IPS-NIHi11 (cell line): ENCODE data around the gene IFNW1.
"Not testable (repeated sequence)": the region's sequence is repeated elsewhere in the genome, so short reads cannot be mapped to it uniquely, and the experiment has no call there.

Experiments
- DNase-seq: peaks from one replicate; pipeline ENCODE4 v3.0.0; 2012; ENCODE audit warnings: mixed read lengths, low spot score

The IFNW1 gene

GRCh38 chr9:21141427-21141882 is at the start of gene IFNW1:
TSS of gene IFNW1 (minus strand) at chr9:21141832. CDS start at chr9:21141570, 262 bp downstream.
- peak; percentile 28 for DNase-seq

- not testable (repeated sequence) for DNase-seq
Measured at GRCh38 chr9:21187487-21187886, 45.9 kb upstream of the IFNW1 start, which contains the start of gene IFNA4. TSS of gene IFNA4 (minus strand) at chr9:21187587. CDS start at chr9:21187531, 56 bp downstream.

- DNase-seq: not testable (repeated sequence)
Measured at GRCh38 chr9:21182810-21183736, 41.4 kb upstream of the IFNW1 start.

- DNase-seq: no peak
Measured at GRCh38 chr9:21174671-21175070, 33.0 kb upstream of the IFNW1 start.

GRCh38 chr9:21172156-21172555 is 30.5 kb upstream of the IFNW1 start:
- no peak for DNase-seq

- DNase-seq: no peak
Measured at GRCh38 chr9:21171351-21171750, 29.7 kb upstream of the IFNW1 start.

GRCh38 chr9:21166560-21166959 is 24.9 kb upstream of the IFNW1 start, which contains the start of gene IFNA21:
TSS of gene IFNA21 (minus strand) at chr9:21166660. CDS start at chr9:21166612, 48 bp downstream.
- not testable (repeated sequence) for DNase-seq

GRCh38 chr9:21165516-21165915 is 23.9 kb upstream of the IFNW1 start:
- DNase-seq: no peak

GRCh38 chr9:21160178-21160577 is 18.5 kb upstream of the IFNW1 start:
- DNase-seq: no peak

- DNase-seq: no peak
Measured at GRCh38 chr9:21155501-21155900, 13.9 kb upstream of the IFNW1 start.

- DNase-seq: peak; percentile 45
Measured at GRCh38 chr9:21154018-21154608, 12.5 kb upstream of the IFNW1 start.

GRCh38 chr9:21153336-21154017 is 11.8 kb upstream of the IFNW1 start:
- DNase-seq: no peak

- no peak for DNase-seq
Measured at GRCh38 chr9:21144603-21145002, 3.0 kb upstream of the IFNW1 start.

GRCh38 chr9:21137020-21137419 is 4.6 kb downstream of the IFNW1 start:
- no peak for DNase-seq

GRCh38 chr9:21135736-21136135 is 5.9 kb downstream of the IFNW1 start:
- no peak for DNase-seq

- not testable (repeated sequence) for DNase-seq
Measured at GRCh38 chr9:21128186-21128585, 13.4 kb downstream of the IFNW1 start.

GRCh38 chr9:21121595-21122251 is 19.9 kb downstream of the IFNW1 start:
- no peak for DNase-seq

- no peak for DNase-seq
Measured at GRCh38 chr9:21121079-21121478, 20.6 kb downstream of the IFNW1 start.

GRCh38 chr9:21119093-21119770 is 22.4 kb downstream of the IFNW1 start:
- no peak for DNase-seq

- no peak for DNase-seq
Measured at GRCh38 chr9:21114311-21114710, 27.3 kb downstream of the IFNW1 start.
